Measurements from ENCODE around the gene SMURF2.

The SMURF2 gene

GRCh38 chr17:64632194-64632593 is 29.9 kb downstream of the SMURF2 start:
- TF ChIP-seq, protein P1, sequence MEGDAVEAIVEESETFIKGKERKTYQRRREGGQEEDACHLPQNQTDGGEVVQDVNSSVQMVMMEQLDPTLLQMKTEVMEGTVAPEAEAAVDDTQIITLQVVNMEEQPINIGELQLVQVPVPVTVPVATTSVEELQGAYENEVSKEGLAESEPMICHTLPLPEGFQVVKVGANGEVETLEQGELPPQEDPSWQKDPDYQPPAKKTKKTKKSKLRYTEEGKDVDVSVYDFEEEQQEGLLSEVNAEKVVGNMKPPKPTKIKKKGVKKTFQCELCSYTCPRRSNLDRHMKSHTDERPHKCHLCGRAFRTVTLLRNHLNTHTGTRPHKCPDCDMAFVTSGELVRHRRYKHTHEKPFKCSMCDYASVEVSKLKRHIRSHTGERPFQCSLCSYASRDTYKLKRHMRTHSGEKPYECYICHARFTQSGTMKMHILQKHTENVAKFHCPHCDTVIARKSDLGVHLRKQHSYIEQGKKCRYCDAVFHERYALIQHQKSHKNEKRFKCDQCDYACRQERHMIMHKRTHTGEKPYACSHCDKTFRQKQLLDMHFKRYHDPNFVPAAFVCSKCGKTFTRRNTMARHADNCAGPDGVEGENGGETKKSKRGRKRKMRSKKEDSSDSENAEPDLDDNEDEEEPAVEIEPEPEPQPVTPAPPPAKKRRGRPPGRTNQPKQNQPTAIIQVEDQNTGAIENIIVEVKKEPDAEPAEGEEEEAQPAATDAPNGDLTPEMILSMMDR (conservative IDR thresholded peaks at IDR 0.05; ENCODE audit: low read depth, low read length): no peak
- Histone ChIP-seq H4K20me1 (ENCODE audit: insufficient read depth) (no peaks in the 10 kb centered on the region), H2AFZ (ENCODE audit: low read depth) (no peak overlapping the region), H3K27me3 (ENCODE audit: insufficient read depth, low read depth) (no peaks in the 10 kb centered on the region), H3K36me3 (ENCODE audit: insufficient read depth) (no peaks in the 10 kb centered on the region), H3K4me3 (IDR thresholded peaks at IDR 0.05; ENCODE audit: insufficient read depth, low read depth, low read length) (no peak overlapping the region), H3K4me1 (ENCODE audit: low read depth, poor library complexity, severe bottlenecking) (peaks cover 31% of the 10 kb centered on the region), H3K79me2 (ENCODE audit: insufficient read depth, low read depth) (no peaks in the 10 kb centered on the region), H3K4me2 (no peak overlapping the region), H3K27ac (no peak overlapping the region), H3K9ac (no peak overlapping the region)

DNA sequence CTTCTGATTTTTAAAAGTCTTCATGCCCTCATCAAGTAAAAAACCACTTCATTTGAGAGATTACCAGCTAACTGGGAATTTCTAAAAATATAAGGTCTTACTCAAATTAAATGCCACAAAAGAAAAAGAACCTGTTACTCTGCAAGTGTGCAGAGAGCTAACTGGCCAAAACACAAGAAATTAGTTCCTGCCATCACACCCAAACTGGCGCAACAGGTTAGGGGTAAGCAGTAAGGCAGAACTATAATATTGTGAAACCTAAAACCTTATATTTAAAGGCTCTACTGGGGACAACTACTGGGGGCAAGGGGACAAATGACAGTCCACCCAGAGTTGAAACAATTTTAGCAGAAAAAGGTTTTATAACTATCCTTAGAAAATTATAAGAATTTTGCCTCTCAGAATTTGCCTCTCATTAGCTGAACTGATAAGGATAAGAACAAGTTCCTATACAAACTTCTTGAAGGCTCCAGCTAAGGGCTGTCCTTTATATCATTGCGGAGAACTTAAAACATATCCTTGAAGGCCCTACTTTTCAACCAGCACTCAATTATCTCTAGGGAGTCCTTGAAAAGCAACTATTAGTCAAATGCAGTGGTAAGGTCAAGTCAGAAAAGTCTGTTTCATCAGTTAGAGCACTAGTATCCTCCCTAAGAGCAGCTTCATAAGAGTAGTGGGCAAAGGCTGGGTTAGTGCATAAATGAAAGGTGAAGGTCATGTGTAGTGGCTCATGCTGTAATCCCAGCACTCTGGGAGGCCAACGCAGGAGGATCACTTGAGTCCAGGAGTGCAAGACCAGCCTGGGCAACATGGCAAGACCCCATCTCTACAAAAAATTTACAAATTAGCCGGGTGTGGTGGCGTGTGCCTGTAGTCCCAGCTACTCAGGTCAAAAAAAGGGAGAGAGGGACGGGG is 31.5 kb downstream of the SMURF2 start:
- no peaks in the 10 kb centered on the region for H4K20me1 ChIP-seq (ENCODE audit: insufficient read depth)
- H2AFZ ChIP-seq (ENCODE audit: low read depth): no peak overlapping the region
- no peak overlapping the region for H3K4me3 ChIP-seq (IDR thresholded peaks at IDR 0.05; ENCODE audit: insufficient read depth, low read depth, low read length)
- H3K9ac ChIP-seq: no peak overlapping the region
- H3K27ac ChIP-seq: no peak overlapping the region
- H3K27me3 ChIP-seq (ENCODE audit: insufficient read depth, low read depth): no peaks in the 10 kb centered on the region
- no peaks in the 10 kb centered on the region for H3K36me3 ChIP-seq (ENCODE audit: insufficient read depth)
- TF ChIP-seq, protein P1 (conservative IDR thresholded peaks at IDR 0.05; ENCODE audit: low read depth, low read length): no peak
- H3K4me1 ChIP-seq (ENCODE audit: low read depth, poor library complexity, severe bottlenecking): peaks cover 18% of the 10 kb centered on the region
- H3K79me2 ChIP-seq (ENCODE audit: insufficient read depth, low read depth): no peaks in the 10 kb centered on the region
- H3K4me2 ChIP-seq: no peak overlapping the region

- TF ChIP-seq, protein P1 (conservative IDR thresholded peaks at IDR 0.05; ENCODE audit: low read depth, low read length): no peak
- Histone ChIP-seq H3K36me3 (ENCODE audit: insufficient read depth) (no peaks in the 10 kb centered on the region), H3K4me2 (no peak overlapping the region), H3K4me1 (ENCODE audit: low read depth, poor library complexity, severe bottlenecking) (peaks cover 2% of the 10 kb centered on the region), H3K4me3 (IDR thresholded peaks at IDR 0.05; ENCODE audit: insufficient read depth, low read depth, low read length) (no peak overlapping the region), H3K27me3 (ENCODE audit: insufficient read depth, low read depth) (no peaks in the 10 kb centered on the region), H3K27ac (no peak overlapping the region), H2AFZ (ENCODE audit: low read depth) (no peak overlapping the region), H4K20me1 (ENCODE audit: insufficient read depth) (no peaks in the 10 kb centered on the region), H3K79me2 (ENCODE audit: insufficient read depth, low read depth) (no peaks in the 10 kb centered on the region), H3K9ac (no peak overlapping the region)
These were observed 33.5 kb downstream of the SMURF2 start for GRCh38 chr17:64628641-64629040.

DNA sequence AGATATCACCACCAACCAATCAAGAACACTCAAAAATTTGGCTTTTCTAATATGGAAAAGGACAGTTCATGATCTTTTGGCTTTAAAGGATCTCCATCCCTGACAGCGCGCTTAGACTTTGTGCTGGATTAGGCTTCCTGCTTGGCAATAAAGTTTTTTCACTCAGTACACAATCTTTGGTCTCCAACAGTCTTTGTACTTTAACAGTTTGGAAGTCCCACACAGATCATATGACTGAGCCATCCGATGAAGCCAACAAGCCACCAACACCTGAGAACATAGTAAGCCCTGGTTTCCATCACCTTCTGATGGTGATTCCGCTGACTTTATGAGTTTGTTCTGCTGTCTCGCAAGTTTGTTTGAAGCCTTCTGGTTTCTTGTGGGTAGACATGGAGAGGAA is 34.3 kb downstream of the SMURF2 start:
- no peak overlapping the region for H3K9ac ChIP-seq
- H3K4me2 ChIP-seq: no peak overlapping the region
- no peaks in the 10 kb centered on the region for H3K36me3 ChIP-seq (ENCODE audit: insufficient read depth)
- no peak overlapping the region for H2AFZ ChIP-seq (ENCODE audit: low read depth)
- H3K27me3 ChIP-seq (ENCODE audit: insufficient read depth, low read depth): no peaks in the 10 kb centered on the region
- no peak overlapping the region for H3K27ac ChIP-seq
- H3K4me1 ChIP-seq (ENCODE audit: low read depth, poor library complexity, severe bottlenecking): no peaks in the 10 kb centered on the region
- no peak overlapping the region for H3K4me3 ChIP-seq (IDR thresholded peaks at IDR 0.05; ENCODE audit: insufficient read depth, low read depth, low read length)
- H4K20me1 ChIP-seq (ENCODE audit: insufficient read depth): no peaks in the 10 kb centered on the region
- no peaks in the 10 kb centered on the region for H3K79me2 ChIP-seq (ENCODE audit: insufficient read depth, low read depth)
- TF ChIP-seq, protein P1 (conservative IDR thresholded peaks at IDR 0.05; ENCODE audit: low read depth, low read length): no peak
